Endothelial cell of umbilical vein (primary cell): ENCODE measurements around the gene LGMN. TPM values are rescaled to one million over a fixed set of nuclear protein-coding genes. Genes with fewer than 3 reads are reported as not detected.

Experiments used
- BruUV-seq: library from RNA; stranded (reverse); fragments of 400-500 nt; replicated peaks from 2 replicates; lab custom pipeline; 2021; lab: Mats Ljungman, UMichigan
- CTCF ChIA-PET: fragments of 300-600, 350-600 bp; sonication (Branson Sonifier 250); formaldehyde crosslinking; loops from one replicate; lab custom pipeline; 2021; ENCODE audit warnings: antibody characterized with exemption, inconsistent platforms; lab: Charles Lee
- POLR2A ChIA-PET: fragments of 300-600, 350-600 bp; sonication (Branson Sonifier 250); formaldehyde crosslinking; loops from one replicate; lab custom pipeline; 2021; ENCODE audit warnings: antibody characterized with exemption, inconsistent platforms; lab: Charles Lee
- DNase-seq: peaks from one replicate; pipeline ENCODE4 v3.0.0-alpha.2; 2011; ENCODE audit warnings: low read depth, low spot score
- FAIRE-seq: peaks from 2 replicates; lab custom pipeline; 2011; peaks lifted over from hg19 to GRCh38; lab: Jason Lieb, UNC
- H2AFZ ChIP-seq: 2 replicates; pipeline ENCODE4 v1.6.0; 2012; ENCODE audit warnings: low read depth, low read length, control low read depth, inconsistent platforms
- H3K27ac ChIP-seq: 2 replicates; pipeline ENCODE4 v1.5.1; 2011; ENCODE audit warnings: low read depth, mild to moderate bottlenecking, control low read depth, low read length, moderate library complexity; ENCODE audit not compliant: insufficient read depth
- H3K27me3 ChIP-seq, 2 experiments: 2 replicates each; pipeline versions ENCODE4 v1.6.0 to v1.6.1; 2011; ENCODE audit warnings: low read length in 2 of 2, mixed read lengths in 1 of 2; ENCODE audit not compliant: control insufficient read depth in 2 of 2, insufficient read depth in 2 of 2
- H3K36me3 ChIP-seq, 2 experiments: 2 replicates in 1 of 2; 3 replicates in 1 of 2; pipeline ENCODE4 v1.5.1; 2011; ENCODE audit warnings: low read length in 2 of 2, mild to moderate bottlenecking in 1 of 2, moderate library complexity in 1 of 2; ENCODE audit not compliant: control insufficient read depth in 2 of 2, insufficient read depth in 2 of 2; ENCODE audit errors: extremely low read depth in 1 of 2
- H3K4me1 ChIP-seq: 3 replicates; pipeline ENCODE4 v1.5.1; 2011; ENCODE audit warnings: mild to moderate bottlenecking, low read length; ENCODE audit not compliant: control insufficient read depth, insufficient read depth; ENCODE audit errors: extremely low read depth
- H3K4me2 ChIP-seq: 2 replicates; pipeline ENCODE4 v1.6.1; 2011; ENCODE audit warnings: low read length, control low read depth, mixed read lengths; ENCODE audit not compliant: insufficient read depth
- H3K4me3 ChIP-seq, 3 experiments: fragments of 200-600 bp in 1 of 3; sonication (generic), shearing (Covaris generic) in 1 of 3; replicated peaks in 1 of 3; 2 replicates each; pipeline ENCODE4 v1.5.1; 2011 to 2016; ENCODE audit warnings: control low read depth in 3 of 3, low read length in 3 of 3, mild to moderate bottlenecking in 2 of 3, inconsistent platforms in 1 of 3, low read depth in 1 of 3, moderate library complexity in 1 of 3; ENCODE audit not compliant: insufficient read depth in 1 of 3
- H3K79me2 ChIP-seq: 2 replicates; pipeline ENCODE4 v1.6.0; 2012; ENCODE audit warnings: low read length, inconsistent platforms; ENCODE audit not compliant: control insufficient read depth, insufficient read depth
- H3K9ac ChIP-seq: replicated peaks from 2 replicates; pipeline ENCODE3; 2011; ENCODE audit warnings: low read length, control low read depth; ENCODE audit not compliant: insufficient read depth; ENCODE audit errors: extremely low read depth
- H3K9me1 ChIP-seq: replicated peaks from 3 replicates; pipeline ENCODE4 v1.6.0; 2011; ENCODE audit warnings: mild to moderate bottlenecking, low read length; ENCODE audit not compliant: control insufficient read depth, insufficient read depth; ENCODE audit errors: extremely low read depth
- H3K9me3 ChIP-seq: replicated peaks from 2 replicates; pipeline ENCODE4 v1.5.1; 2012; ENCODE audit warnings: low read length, inconsistent platforms; ENCODE audit not compliant: control insufficient read depth, insufficient read depth
- H4K20me1 ChIP-seq: replicated peaks from 2 replicates; pipeline ENCODE3; 2011; ENCODE audit warnings: mild to moderate bottlenecking, low read length; ENCODE audit not compliant: control insufficient read depth, insufficient read depth; ENCODE audit errors: extremely low read depth
- CTCF ChIP-seq, 2 donors: IDR thresholded peaks; 1 replicate in 1 of 2; 2 replicates in 1 of 2; pipeline ENCODE4 v1.5.1; 2011; ENCODE audit warnings: low read length in 2 of 2, mild to moderate bottlenecking in 2 of 2, moderate library complexity in 2 of 2, control low read depth in 1 of 2, inconsistent platforms in 1 of 2, low read depth in 1 of 2; ENCODE audit not compliant: insufficient read depth in 1 of 2; ENCODE audit errors: extremely low read depth in 1 of 2
- EZH2 ChIP-seq: IDR thresholded peaks from 2 replicates; pipeline ENCODE4 v1.6.1; 2012; ENCODE audit warnings: borderline replicate concordance, low read depth, mild to moderate bottlenecking, moderate library complexity, low read length, inconsistent platforms; ENCODE audit not compliant: severe bottlenecking
- FOS ChIP-seq: IDR thresholded peaks from 2 replicates; pipeline ENCODE4 v1.6.1; 2011; ENCODE audit warnings: mild to moderate bottlenecking, low read length, moderate library complexity, borderline replicate concordance; ENCODE audit not compliant: insufficient read depth
- GATA2 ChIP-seq: IDR thresholded peaks from 2 replicates; pipeline ENCODE4 v1.7.0; 2011; ENCODE audit warnings: low read depth, mild to moderate bottlenecking, moderate library complexity, mixed read lengths, low read length; ENCODE audit not compliant: insufficient read length, insufficient read depth
- JUN ChIP-seq: IDR thresholded peaks from 2 replicates; pipeline ENCODE4 v1.6.1; 2011; ENCODE audit warnings: borderline replicate concordance, low read depth; ENCODE audit not compliant: insufficient read length, insufficient read depth
- MYC ChIP-seq: IDR thresholded peaks from one replicate; pipeline ENCODE4 v1.6.1; 2011; ENCODE audit warnings: mild to moderate bottlenecking, low read depth, low read length
- POLR2A ChIP-seq: IDR thresholded peaks from 2 replicates; pipeline ENCODE4 v1.6.1; 2012; ENCODE audit warnings: low read depth, mild to moderate bottlenecking, control low read depth, low read length
- POLR2AphosphoS5 ChIP-seq: IDR thresholded peaks from 2 replicates; pipeline ENCODE4 v1.6.1; 2012; ENCODE audit warnings: low read depth, mild to moderate bottlenecking, control low read depth, low read length, moderate library complexity; ENCODE audit not compliant: insufficient read depth
- dilution Hi-C: fragments of 300-500 bp; cut with MboI; formaldehyde crosslinking; loops from one replicate; pipeline ENCODE4 v1.15.0; 2019; ENCODE audit warnings: low sequenced_read_pairs; ENCODE audit not compliant: extremely low pct_ligation_motif_present
- intact Hi-C: fragments of 100-400 bp; cut with micrococcal nuclease; formaldehyde crosslinking; loops from one replicate; pipeline ENCODE4 v1.10.0; 2022
- polyA plus RNA-seq, 4 experiments: library from polyadenylated mRNA; depleted of rRNA in 3 of 4; stranded (reverse) in 3 of 4; unstranded in 1 of 4; fragments of >200 nt; gene quantifications; 2 replicates each; pipeline versions ENCODE4 v1.2.1 to v1.2.3, GENCODE V29; 2011 to 2012; ENCODE audit warnings: missing spikeins in 1 of 4
- total RNA-seq: library from RNA; stranded (reverse); gene quantifications from 2 replicates; pipeline ENCODE4 v1.2.3, GENCODE V29; 2021
- TF ChIP-seq, protein P1 (sequence below): IDR thresholded peaks from 2 replicates; pipeline ENCODE4 v1.6.1; 2011; ENCODE audit not compliant: insufficient read depth, insufficient read length

LGMN gene
- total and polyA plus RNA-seq, 2 donors (not counting 3 experiments of a cell fraction or from before 2014, with no cell fraction given): 56.7 to 99.2 TPM

GRCh38 chr14:92793709-92794546 is 45.5 kb upstream of the LGMN start, which contains the start of gene GOLGA5:
GOLGA5 (plus strand) TSS chr14:92794305; CDS start chr14:92797438, 3,133 bp downstream.
- POLR2A ChIA-PET: interaction anchor here (0.6 to 1.2 kb wide), 5 partner anchors 13 to 754 kb away, joined by 3 to 5 read pairs (median 3); partner anchors contain the start of genes ATXN3, CPSF2, NDUFB1 and TRIP11
- no peaks in the 10 kb centered on the region for H3K9me1 ChIP-seq
- H3K9ac ChIP-seq: peak within 1 kb of the TSS; percentile 93
- H2AFZ ChIP-seq: peak within 1 kb of the TSS; percentile 92
- dilution Hi-C loops (no loop called here), intact Hi-C loops (loop anchor here (1.0 to 5.0 kb wide), 6 partner anchors 46 to 688 kb away; partner anchors contain the start of genes ATXN3, CPSF2, LGMN and NDUFB1)
- BruUV-seq: no TSS peak
- peak; percentile 99 for DNase-seq
- no peaks in the 10 kb centered on the region for H4K20me1 ChIP-seq
- peaks cover 9% of the 10 kb centered on the region for H3K4me1 ChIP-seq
- H3K79me2 ChIP-seq: peaks cover 28% of the 10 kb centered on the region
- CTCF ChIA-PET: interaction anchor here (1.0 kb wide), 4 partner anchors 46 to 687 kb away, joined by 3 read pairs; partner anchors contain the start of gene ATXN3
- TF ChIP-seq MYC (peak; percentile 54), GATA2 (no peak), CTCF (IDR thresholded peaks at IDR 0.05; ENCODE audit: extremely low read depth in 1 of 2, insufficient read depth in 1 of 2, low read depth in 1 of 2, low read length in 2 of 2) (no peak), POLR2A (peak; percentile 85), POLR2AphosphoS5 (peak; percentile 73), EZH2 (no peak), JUN (no peak), FOS (peak; percentile 31)
- TF ChIP-seq, protein P1, sequence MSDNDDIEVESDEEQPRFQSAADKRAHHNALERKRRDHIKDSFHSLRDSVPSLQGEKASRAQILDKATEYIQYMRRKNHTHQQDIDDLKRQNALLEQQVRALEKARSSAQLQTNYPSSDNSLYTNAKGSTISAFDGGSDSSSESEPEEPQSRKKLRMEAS: peak; percentile 93
- H3K4me3 ChIP-seq: peak within 1 kb of the TSS; percentile 52 to 75 (median 75)
- H3K9me3 ChIP-seq: no peaks in the 10 kb centered on the region
- H3K27me3 ChIP-seq: no peaks in the 10 kb centered on the region
- peak within 1 kb of the TSS; percentile 73 for H3K4me2 ChIP-seq
- no peaks in the 10 kb centered on the region for H3K36me3 ChIP-seq
- H3K27ac ChIP-seq: peak within 1 kb of the TSS; percentile 54
- FAIRE-seq: peak; percentile 94
